Ammon's horn (tissue), 1 donor: ENCODE results near the gene TEX38.
"Not testable (repeated sequence)": the region's sequence is repeated elsewhere in the genome, so short reads cannot be mapped to it uniquely, and the experiment has no call there.

ENCODE experiments used
- DNase-seq: peaks from one replicate; pipeline ENCODE4 v3.0.0-alpha.2; 2016; ENCODE audit warnings: low spot score

TEX38 gene

GRCh38 chr1:46687921-46688509, 16.4 kb downstream of the TEX38 start:
- DNase-seq, result peak; percentile 21

DNA sequence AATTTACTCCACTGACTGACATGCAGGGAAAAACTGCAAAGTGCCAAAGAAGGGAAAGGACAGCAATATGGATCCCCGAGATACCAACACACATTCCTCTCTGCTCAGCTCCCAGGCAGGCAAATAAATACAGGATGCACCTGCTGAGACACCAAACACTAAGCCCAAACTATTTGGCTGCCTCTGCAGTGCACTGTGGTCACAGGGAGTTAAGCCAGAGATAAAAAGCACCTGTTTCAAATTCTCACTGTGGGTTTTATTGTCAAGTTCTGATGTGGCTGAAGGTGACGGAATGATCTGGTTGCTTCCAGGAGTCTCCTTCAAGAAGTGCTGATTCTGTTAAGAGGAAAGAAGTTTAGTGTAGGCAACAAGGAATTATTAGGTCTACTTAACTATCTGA, 17.7 kb downstream of the TEX38 start:
- no peak for DNase-seq

DNA sequence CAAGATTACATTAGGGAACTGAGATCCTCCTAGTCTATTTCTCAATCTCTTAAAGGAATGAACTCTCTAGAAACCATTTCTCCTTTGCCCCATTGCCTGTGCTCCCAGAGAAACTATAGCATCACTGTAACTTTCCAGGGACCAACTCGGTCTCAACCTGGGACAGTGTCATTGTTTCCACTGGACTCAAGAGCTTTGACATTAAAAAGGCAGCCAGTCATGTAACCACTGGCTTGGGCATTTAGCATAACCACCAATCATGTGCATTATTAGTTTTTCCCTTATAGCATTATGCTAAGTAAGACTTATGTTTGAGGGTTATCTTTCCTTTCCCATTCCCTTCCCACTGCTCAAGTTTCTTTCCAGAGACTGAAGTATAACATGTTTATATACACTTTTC, 18.2 kb downstream of the TEX38 start:
- no peak for DNase-seq

- DNase-seq, result peak; percentile 74
These were observed 19.3 kb downstream of the TEX38 start for GRCh38 chr1:46690931-46691421.

- peak; percentile 39 for DNase-seq
These were observed 20.5 kb downstream of the TEX38 start for GRCh38 chr1:46691997-46692790.

DNA sequence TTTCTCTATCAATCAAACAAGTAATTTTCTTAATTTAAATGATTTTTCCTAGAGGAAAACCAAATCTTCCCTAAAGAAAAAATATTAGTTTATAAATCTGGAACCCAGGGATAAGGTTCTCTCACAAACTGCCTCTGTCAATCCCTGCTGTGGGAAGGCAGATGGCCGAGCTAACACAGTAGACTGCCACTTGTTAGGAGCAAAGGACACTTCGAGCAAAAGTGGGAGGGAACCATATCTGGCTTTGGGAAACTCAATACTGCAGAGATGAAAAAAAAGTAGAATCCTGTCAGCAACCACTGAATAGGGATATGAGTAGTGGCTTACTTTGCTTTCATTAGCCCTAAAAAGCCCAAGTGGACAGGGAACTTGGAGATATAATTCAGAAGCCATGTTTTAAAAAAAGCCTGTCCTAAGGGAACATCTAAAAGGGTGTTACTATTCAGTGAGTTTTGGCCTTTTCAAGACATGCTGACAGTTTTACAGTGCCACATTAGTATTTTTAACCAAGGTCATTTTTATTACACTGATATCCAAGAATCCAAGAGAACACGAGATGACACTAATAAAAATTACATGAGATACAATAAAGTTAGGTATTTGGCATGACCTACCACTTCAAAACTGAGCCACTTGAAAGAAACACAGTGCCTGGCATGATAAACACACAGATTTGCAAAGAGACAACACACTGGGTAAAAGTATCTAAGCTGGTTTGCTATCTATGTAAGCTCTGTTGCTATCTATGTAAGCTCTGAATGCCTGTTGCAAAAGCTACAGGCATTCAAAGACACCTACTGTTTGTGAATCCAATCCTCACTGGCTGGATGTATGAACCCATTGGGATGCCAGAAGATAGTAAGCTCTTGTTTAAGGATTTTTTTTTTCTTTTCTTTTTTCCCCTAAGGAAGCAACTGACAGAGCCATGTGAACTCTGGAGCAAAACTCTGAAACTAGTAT, 21.4 kb downstream of the TEX38 start:
- no peak for DNase-seq

GRCh38 chr1:46694676-46695075, 23.0 kb downstream of the TEX38 start:
- not testable (repeated sequence) for DNase-seq

- DNase-seq, result no peak
These were observed 25.4 kb downstream of the TEX38 start for GRCh38 chr1:46697053-46697452.

DNA sequence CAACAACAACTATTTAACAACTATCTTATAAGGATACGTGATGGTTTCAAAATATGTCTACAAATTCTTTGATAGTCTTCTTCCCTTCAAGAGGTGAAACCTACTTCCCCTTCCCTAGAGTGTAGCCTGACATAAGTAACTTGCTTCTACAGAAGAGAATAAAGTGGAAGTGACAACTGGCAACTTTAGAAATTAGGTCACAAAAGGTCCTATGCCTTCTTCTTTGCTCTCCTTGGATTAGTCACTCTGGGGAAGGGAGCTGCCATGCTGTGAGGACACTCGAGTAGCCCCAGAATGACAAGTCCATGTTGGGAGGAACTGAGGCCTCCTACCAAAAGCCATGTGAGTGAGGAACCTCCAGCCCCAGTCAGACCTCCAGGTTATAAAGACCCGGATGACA, 28.0 kb downstream of the TEX38 start:
- no peak for DNase-seq

DNA sequence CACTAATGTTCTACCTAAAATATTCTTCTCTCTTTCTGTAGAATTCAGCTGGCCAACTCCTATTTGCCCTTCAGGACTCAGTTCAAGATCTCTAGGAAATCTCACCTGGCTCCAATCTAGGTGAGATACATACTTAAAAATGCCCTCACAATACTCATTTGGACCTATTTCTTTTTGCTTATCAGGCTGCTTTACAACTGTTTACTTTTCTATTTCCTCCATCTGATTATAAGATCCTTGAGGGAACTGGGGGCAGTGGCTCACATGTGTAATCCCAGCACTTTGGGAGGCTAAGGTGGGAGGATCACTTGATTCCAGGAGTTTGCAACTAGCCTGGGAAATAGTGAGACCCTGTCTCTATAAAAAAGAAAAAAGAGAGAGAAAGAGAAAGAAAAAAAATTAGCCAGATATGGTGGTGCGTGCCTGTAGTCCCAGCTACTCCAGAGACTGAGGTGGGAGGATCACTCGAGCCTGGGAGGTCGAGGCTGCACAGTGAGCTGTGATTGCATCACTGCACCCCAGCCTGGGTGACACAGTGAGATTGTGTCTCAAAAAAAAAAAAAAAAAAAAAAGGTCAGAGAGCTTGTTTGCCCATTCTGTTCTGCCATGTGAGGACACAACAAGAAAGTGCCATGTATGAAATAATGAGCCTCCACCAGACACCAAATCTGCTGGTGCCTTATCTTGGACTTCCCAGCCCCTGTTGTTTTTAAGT, 32.4 kb downstream of the TEX38 start:
- DNase-seq, result no peak

DNA sequence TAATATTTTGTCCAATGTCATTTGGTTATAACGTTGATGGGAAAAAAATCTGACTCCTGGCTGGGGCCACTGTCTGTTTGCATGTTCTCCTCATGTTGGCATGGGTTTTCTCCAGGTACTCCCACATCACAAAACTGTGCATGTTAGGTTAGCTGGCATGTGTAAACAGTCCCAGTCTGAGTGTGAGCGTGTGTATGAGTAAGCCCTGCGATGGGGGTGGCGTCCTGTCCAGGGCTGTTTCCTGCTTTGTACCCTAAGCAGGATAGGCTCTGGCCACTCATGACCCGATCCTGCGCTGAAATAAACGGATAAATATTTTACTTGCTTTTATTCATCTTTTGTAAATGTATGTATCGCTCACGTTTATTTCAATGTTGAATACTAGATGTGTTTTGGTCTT, 33.8 kb downstream of the TEX38 start:
- no peak for DNase-seq

DNA sequence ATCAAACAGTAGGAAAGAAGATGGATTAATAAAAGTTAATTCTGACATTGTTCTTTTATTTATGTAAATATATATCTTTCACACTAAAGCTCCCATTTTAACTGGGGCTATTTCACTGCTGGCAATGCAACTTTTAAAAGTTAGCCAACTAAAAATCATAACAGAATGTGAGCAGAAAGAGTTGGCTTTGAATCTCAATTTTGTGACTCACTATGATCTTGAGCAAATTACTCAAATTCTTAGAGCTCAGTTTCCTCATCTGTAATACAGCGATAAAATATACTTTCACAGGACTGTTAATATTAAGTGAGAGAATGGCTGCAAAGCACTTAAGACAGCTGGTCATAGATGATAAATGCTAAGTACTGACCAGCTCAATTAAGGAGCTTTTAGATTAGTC, 36.5 kb downstream of the TEX38 start:
- no peak for DNase-seq

- DNase-seq, result no peak
These were observed 43.3 kb downstream of the TEX38 start for GRCh38 chr1:46714976-46715375.

GRCh38 chr1:46717654-46718053, 46.0 kb downstream of the TEX38 start:
- no peak for DNase-seq

DNA sequence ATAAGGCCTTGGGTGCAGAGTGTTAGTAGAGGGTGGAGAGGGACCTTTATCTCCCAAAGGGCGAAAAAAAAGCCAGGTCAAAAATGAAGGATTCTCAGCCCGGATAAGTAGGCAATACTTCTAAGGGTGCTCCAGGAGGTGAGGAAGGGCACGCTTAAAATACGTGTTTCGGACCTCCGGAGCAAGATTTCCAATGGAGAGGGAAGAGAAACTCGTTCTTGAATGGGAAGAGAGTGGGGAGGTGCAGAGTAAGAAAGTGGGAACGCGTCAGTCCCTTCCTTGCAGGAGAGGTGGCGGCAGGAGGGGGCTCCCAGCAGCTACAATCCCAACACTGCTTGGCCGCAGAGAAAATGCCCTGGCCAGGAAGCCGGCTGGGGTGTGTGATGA, 46.7 kb downstream of the TEX38 start:
- DNase-seq, result no peak

DNA sequence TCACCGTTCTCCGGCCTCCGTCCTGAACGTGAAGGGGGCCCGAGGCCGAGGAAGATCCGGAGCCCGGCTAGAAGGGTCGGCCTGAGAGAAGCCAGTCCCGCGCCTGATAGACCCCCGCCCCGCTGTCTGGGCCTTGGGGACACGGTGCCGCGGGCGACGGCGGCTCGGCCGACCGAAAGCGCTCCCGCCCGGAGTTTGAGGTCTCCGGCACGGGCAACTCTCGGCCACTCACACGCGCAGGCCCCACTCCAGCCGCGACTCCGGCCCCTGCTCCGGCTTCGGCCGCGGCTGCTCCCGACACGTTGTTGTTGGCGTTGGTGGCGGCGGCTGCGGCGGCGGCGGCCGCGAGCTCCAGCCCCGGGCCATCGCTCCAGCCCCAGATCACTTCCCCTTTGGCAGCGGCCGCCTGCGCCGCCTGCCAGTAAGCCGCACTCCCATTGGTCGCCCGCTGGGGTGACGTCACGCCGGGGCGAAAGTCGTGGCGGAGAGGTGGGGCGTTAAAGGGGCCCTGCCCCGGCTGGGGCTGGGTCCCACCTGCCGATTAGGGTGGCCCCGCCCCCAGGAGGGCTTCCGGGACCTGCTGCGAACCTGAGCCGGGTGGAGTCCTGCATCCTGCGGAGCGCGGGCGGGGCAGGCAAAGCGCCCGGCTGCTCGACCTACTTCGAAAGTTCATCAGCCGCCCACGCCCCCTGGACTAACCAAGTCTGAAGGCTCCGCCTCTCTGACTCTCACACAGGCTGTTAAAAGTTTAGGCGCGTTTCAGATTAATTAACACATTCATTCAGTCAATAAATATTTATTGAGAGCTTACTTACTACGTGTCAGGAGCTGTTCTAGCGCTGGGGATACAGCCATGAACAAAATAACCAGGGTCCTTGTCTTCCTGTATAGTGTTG, 47.3 kb downstream of the TEX38 start, which contains the start of gene EFCAB14:
TSS of gene EFCAB14 (minus strand) at position 388 of the 896 bp plus-strand sequence. CDS start 1,027 bp downstream, outside the sequence.
- peak; percentile 93 for DNase-seq

GRCh38 chr1:46719689-46720088, 48.0 kb downstream of the TEX38 start:
- no peak for DNase-seq

- DNase-seq, result not testable (repeated sequence)
These were observed 48.7 kb downstream of the TEX38 start for GRCh38 chr1:46720319-46720718.

DNA sequence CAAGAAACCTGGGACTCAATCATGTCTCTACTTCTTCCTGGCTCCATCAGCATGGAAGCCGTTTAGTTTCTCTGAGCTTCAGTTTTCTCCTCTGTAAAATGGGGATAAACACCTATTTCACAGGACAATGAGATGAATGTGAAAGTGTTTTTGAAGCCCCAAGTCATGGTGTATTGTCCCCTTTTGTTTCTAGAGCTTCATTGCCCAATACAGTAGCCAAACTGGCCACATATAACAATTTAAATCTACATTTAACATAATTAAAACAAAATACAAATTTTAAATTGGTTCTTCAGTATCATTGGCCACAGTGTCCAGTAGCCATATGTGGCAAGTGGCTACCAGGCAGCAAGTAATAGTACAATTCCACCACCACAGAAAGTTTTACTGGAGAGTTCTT, 49.5 kb downstream of the TEX38 start:
- no peak for DNase-seq

DNA sequence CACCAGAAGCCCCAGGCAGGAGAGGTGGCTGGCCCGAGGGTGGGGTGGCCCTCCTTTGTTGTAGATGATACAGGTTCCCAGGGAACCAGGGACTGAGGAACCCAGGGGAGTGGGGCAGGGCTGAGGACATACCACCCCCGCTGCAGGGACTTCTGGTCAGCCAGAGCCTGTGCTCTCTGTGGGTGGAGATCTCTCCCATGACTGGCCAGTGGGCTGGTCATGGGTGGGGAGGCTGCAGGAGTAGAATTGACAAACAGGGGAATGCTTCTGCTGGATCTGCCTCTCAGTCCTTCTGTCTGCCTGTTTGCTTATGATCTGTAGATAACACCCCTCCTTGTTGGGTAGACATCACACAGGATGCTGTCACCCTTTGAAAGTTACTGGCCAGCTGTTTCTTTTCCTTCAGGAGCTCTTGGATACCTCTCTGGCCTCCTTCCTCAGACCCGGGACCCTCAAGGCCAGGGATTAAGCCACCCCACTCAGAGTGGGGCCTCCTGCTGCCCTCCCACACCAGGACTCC, 50.1 kb downstream of the TEX38 start:
- DNase-seq, result no peak
